Epithelial cell of esophagus (primary cell): Measurements from ENCODE around the gene EXT2.

Experiments
- DNase-seq: peaks from one replicate; pipeline ENCODE4 v3.0.0; 2010; ENCODE audit warnings: low read depth
- H3K4me3 ChIP-seq: 2 replicates; pipeline ENCODE4 v1.5.1; 2011; ENCODE audit warnings: mild to moderate bottlenecking, low read length, control low read depth
- TF ChIP-seq, protein P1 (sequence below): IDR thresholded peaks from 2 replicates; pipeline ENCODE4 v1.5.1; 2011; ENCODE audit warnings: low read depth, mild to moderate bottlenecking, low read length, control low read depth, inconsistent platforms; ENCODE audit not compliant: insufficient read depth; ENCODE audit errors: missing control alignments

The EXT2 gene

DNA sequence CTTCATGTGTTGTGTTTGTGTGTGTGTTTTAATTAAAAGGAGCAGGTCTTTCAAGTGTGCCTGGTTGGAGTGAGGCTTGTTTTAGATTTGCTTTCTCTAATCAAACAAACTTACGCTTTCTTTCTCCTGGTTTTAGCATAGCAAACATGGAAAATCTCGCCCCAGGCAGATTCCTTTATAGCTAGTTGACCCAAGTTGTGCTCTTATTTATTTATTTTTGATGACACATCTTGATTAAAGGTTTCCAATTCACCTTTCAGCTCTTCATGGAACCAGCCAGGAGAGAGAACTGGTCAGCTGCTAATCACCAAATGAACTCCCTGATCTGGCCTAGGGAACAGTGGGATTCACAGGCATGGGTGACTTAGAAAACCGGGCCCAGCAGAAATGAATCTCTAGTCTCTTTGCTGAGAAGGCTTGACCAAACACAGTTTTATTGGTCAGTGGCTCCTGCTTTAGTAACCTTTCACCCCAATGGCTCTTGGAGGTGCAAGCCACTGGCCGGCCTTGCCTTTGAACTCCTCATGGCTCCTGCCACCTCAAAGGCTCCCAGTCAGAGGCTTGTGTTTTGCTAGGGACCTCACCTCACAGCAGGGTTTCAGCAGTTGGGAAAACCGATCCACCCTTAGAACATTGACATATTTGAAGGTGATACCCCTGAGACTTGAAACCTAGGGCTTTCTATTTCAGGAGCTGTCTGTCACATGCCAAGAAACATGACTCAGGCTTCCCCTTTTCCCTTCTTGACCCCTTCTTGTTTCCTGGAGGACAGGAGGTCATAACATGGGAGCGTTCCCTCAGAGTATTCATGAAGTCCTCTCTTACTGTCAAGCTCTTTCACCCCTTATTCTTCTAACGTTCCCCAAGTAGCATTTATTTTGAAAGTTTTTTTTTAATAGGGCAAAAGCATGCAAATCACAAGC, 48.8 kb downstream of the EXT2 start:
- TF ChIP-seq, protein P1, sequence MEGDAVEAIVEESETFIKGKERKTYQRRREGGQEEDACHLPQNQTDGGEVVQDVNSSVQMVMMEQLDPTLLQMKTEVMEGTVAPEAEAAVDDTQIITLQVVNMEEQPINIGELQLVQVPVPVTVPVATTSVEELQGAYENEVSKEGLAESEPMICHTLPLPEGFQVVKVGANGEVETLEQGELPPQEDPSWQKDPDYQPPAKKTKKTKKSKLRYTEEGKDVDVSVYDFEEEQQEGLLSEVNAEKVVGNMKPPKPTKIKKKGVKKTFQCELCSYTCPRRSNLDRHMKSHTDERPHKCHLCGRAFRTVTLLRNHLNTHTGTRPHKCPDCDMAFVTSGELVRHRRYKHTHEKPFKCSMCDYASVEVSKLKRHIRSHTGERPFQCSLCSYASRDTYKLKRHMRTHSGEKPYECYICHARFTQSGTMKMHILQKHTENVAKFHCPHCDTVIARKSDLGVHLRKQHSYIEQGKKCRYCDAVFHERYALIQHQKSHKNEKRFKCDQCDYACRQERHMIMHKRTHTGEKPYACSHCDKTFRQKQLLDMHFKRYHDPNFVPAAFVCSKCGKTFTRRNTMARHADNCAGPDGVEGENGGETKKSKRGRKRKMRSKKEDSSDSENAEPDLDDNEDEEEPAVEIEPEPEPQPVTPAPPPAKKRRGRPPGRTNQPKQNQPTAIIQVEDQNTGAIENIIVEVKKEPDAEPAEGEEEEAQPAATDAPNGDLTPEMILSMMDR = no peak
- H3K4me3 ChIP-seq = no peak overlapping the region
- DNase-seq = peak; percentile 81

DNA sequence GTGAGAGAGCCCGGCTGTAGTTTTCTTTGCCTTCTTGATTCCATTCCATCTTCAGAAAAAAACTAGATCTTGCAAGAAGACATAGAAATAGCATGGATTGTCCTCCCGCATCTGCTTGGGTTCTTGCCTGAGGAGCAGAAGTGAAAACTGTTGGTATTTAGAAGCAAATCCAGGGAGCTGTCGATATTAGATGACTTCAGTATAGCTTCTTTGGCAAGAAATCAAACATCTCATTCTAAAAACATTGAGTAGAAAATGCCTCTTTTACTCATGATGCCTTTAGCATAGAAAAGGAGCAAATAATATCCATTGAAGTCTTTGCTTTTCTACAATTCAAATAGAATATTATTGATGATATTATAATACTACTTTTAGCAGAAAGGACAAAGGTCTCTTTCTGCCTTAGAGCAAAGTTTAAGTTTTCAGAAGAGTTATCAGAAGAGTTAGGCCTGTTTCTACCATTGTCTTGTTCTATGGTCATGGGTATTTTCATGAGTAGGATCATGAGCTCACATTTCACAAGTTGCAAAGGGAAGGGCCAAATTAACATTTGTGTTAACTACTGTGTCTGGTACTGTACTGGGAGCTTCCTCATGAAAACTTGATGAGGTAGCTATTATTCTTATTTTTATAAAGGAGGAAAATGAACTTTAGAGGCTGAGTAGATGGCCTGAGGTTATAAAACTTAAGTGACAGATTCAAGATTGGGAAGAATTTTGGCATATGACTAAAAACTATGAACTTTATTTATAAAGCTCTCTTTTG, 49.7 kb downstream of the EXT2 start:
- TF ChIP-seq, protein P1 = no peak
- H3K4me3 ChIP-seq = no peak overlapping the region
- DNase-seq = no peak

DNA sequence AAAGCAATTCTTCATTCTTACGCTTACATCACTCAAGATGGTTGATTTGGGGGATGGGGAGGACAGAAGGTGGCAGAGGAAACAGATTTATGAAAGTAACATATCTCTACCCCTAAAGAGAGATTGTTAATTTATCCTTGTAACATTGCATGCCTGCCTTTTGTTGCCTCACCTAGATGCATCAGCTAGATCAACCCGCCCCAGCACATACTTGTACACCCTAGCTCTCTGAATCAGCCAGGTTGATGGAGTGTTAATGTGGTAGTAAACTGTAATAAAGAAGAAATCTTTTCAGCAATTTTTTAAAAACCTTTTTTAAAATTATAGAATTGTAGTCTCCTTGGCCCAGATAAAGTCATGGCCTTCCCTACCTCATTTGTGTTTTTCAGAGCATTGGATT, 51.5 kb downstream of the EXT2 start:
- no peak overlapping the region for H3K4me3 ChIP-seq
- peak; percentile 41 for DNase-seq
- TF ChIP-seq, protein P1 = no peak

DNA sequence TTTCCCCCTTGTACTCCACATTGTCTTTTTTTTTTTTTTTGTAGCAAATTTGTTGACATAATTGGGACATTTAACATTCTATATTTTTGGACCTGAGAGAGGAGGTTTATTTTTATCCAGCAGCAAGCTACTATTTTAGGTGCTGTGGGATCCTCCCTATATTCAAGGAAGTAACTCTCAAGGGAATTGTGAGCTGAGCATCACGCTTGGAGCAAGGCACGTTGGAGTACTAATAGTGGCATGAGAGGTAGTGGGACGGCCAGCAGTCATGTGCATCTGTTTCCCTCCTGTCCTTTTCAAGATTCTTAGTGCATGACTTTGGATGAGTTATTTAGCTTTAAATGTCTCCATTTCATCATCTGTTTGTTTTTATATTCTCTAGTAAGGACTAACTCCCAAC, 52.3 kb downstream of the EXT2 start:
- DNase-seq = no peak
- TF ChIP-seq, protein P1 = no peak
- no peak overlapping the region for H3K4me3 ChIP-seq

DNA sequence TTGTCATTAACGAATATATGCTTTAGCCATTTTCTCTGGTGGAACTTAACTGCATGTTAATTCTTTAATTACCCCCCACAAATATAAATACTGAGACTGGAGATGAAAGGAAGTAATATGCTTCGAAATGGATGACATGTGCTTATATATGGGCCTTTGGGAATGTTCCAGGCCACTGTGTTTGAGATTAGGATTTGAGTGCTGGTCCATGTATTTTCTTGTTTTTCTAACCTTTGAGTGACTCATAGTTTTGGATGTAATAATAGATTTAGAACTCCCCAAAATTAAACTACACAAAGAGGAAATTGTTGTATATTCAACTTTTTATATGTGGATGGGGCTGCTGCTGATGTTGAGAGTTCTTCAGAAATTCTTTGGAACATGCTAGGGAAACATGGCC, 54.2 kb downstream of the EXT2 start:
- TF ChIP-seq, protein P1 = no peak
- no peak overlapping the region for H3K4me3 ChIP-seq
- no peak for DNase-seq

DNA sequence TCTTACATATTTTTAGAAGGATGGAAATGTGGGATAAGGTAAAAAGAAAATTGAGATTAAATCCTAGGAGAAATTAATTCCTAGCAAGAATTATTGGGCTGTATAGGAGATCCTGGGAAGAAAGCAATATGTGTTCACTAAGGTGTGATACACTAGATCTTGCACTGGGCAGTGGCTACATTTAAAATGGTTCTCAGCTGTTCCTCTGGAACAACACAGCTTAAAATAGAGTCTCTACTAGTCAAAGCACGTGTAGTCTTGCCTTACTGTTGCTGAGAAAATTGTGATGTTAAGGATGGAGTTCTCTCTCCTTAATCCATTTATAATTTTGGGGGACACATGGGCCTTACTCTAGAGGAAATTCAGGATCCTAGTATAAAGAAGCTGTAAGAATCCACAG, 54.9 kb downstream of the EXT2 start:
- no peak for DNase-seq
- H3K4me3 ChIP-seq = no peak overlapping the region

More for the DNA sequence above, 54.9 kb downstream of the EXT2 start:
- TF ChIP-seq, protein P1 = no peak
